Measurements from ENCODE around the gene CX3CR1.
A peak's percentile ranks its signal among the peaks of the same experiment; 100 is the strongest.

CX3CR1 gene

DNA sequence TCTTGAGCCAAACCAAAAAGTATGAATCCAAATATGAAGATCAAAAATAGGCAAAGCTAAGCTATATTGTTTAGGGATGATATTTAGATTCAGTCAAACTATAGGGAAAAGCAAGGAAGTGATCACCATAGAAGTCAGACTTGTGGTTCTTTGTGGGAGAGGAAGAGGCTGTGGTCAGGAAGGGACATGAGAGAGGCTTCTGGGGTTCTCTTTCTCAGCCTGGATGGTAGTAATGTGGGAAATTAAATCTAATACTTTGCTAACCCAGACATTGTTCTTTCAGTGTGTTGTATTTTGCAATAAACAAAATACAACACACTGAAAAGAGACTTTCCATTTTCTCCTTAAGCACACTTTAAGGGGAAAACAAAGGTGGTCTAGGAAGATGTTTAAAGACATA, 3.1 kb downstream of the CX3CR1 start:
- no peak for TF ChIP-seq CTCF (conservative IDR thresholded peaks at IDR 0.05; ENCODE audit: low read depth, low read length)
- no peak for DNase-seq (ENCODE audit: low read depth)
- no peak overlapping the region for H3K4me3 ChIP-seq (ENCODE audit: low read depth, low read length)

- no peak for DNase-seq (ENCODE audit: low read depth)
- H3K4me3 ChIP-seq (ENCODE audit: low read depth, low read length) = no peak overlapping the region
- no peak for TF ChIP-seq CTCF (conservative IDR thresholded peaks at IDR 0.05; ENCODE audit: low read depth, low read length)
Observed at GRCh38 chr3:39275963-39276593, 3.8 kb downstream of the CX3CR1 start.

DNA sequence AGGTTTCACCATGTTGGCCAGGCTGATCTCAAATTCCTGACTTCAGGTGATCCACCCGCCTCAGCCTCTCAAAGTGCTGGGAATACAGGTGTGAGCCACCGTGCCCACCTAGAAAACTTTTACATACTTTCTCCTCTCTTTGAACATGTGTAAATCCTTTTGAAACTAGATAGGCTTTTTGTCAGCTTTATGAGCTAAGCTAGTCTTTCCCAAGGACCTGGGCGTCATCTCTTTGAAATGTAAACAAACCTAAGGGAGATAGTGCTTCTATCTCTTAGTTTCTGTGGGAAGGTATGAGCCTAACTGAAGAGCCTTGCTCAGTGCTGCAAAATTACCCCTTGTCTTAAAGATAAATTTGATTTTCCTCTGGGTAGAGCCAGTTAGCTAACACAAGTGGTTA, 4.8 kb downstream of the CX3CR1 start:
- DNase-seq (ENCODE audit: low read depth) = peak; percentile 34
- no peak overlapping the region for H3K4me3 ChIP-seq (ENCODE audit: low read depth, low read length)
- no peak for TF ChIP-seq CTCF (conservative IDR thresholded peaks at IDR 0.05; ENCODE audit: low read depth, low read length)

- TF ChIP-seq CTCF (conservative IDR thresholded peaks at IDR 0.05; ENCODE audit: low read depth, low read length) = peak; percentile 34
- DNase-seq (ENCODE audit: low read depth) = no peak
- H3K4me3 ChIP-seq (ENCODE audit: low read depth, low read length) = no peak overlapping the region
Observed at GRCh38 chr3:39273119-39273518, 6.7 kb downstream of the CX3CR1 start.

DNA sequence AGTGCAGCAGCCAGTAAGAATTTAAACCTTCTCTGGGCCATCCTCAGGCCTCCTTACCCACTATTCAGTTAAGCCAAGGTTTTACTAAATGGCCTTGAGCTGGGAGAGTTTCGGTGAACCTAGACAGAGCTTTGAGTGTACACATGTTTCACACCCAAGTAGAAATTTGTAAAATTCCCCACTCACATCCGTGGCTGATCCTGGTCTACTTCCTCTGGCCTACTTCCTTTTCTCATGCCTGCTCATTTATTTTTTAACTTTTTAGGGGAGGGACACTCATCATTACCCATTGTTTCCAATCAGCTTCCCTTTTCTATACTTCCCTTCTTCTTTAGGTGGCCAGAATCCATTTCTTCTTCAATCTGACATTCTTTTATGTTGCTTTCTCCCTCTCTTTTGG, 7.6 kb downstream of the CX3CR1 start:
- H3K4me3 ChIP-seq (ENCODE audit: low read depth, low read length) = no peak overlapping the region
- no peak for DNase-seq (ENCODE audit: low read depth)
- no peak for TF ChIP-seq CTCF (conservative IDR thresholded peaks at IDR 0.05; ENCODE audit: low read depth, low read length)

DNA sequence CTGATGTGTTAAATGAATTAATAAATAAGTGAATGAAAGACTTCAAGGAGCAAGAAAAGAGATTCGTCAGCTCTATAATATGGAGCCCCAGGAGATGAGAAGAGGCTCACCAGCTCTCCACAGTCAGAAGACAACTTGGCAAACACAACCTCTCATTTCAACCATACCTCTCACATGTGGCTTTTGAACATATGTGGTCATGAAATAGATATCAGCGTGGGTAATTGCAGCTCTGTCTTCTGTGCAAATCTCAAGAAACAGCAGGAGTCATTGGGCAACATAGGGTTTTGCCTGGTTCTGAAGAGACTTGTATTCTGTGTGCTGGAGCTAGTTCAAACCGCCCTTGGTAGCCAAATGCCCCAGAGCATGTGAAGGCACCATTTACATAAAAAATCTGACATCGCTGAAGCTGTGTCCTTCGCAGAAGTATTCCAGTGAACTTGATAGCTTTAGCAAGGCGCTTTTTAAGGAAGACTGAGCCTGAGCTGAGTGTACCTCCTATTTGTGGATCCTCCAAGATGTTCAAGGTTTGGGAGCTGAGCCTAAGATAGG, 8.4 kb downstream of the CX3CR1 start:
- no peak for DNase-seq (ENCODE audit: low read depth)
- no peak overlapping the region for H3K4me3 ChIP-seq (ENCODE audit: low read depth, low read length)
- TF ChIP-seq CTCF (conservative IDR thresholded peaks at IDR 0.05; ENCODE audit: low read depth, low read length) = no peak

GRCh38 chr3:39269528-39269927, 10.3 kb downstream of the CX3CR1 start:
- DNase-seq (ENCODE audit: low read depth) = no peak
- H3K4me3 ChIP-seq (ENCODE audit: low read depth, low read length) = no peak overlapping the region
- no peak for TF ChIP-seq CTCF (conservative IDR thresholded peaks at IDR 0.05; ENCODE audit: low read depth, low read length)
